H9 (cell line): ENCODE data around the gene SEMA7A. TPM values are rescaled to one million over a fixed set of nuclear protein-coding genes. Genes with fewer than 3 reads are reported as not detected.
A peak's percentile ranks its signal among the peaks of the same experiment; 100 is the strongest.

Experiments
- DNase-seq: peaks from one replicate; pipeline ENCODE4 v3.0.0-alpha.2; 2017
- H2AFZ ChIP-seq: one replicate; pipeline ENCODE4 v1.6.1; 2013; ENCODE audit warnings: mild to moderate bottlenecking, low read length, control low read depth, moderate library complexity
- H2AK5ac ChIP-seq: 2 replicates; pipeline ENCODE4 v1.6.1; 2013; ENCODE audit warnings: low read length, control low read depth, mixed read lengths; ENCODE audit not compliant: insufficient read length
- H2BK120ac ChIP-seq: one replicate; pipeline ENCODE4 v1.6.1; 2013; ENCODE audit warnings: low read depth, mild to moderate bottlenecking, low read length, control low read depth, inconsistent platforms; ENCODE audit not compliant: poor library complexity, severe bottlenecking
- H2BK12ac ChIP-seq: 2 replicates; pipeline ENCODE4 v1.6.1; 2013; ENCODE audit warnings: low read length, control low read depth, mixed read lengths, low read depth; ENCODE audit not compliant: insufficient read length
- H2BK15ac ChIP-seq: 2 replicates; pipeline ENCODE4 v1.6.1; 2013; ENCODE audit warnings: low read depth, low read length, control low read depth
- H2BK20ac ChIP-seq: one replicate; pipeline ENCODE4 v1.6.1; 2013; ENCODE audit warnings: low read depth, mild to moderate bottlenecking, low read length, control low read depth, inconsistent platforms; ENCODE audit not compliant: poor library complexity, severe bottlenecking
- H2BK5ac ChIP-seq: 2 replicates; pipeline ENCODE4 v1.6.1; 2013; ENCODE audit warnings: low read length, control low read depth, mixed read lengths; ENCODE audit not compliant: insufficient read length
- H3K14ac ChIP-seq: 2 replicates; pipeline ENCODE4 v1.6.1; 2013; ENCODE audit warnings: low read length, control low read depth; ENCODE audit not compliant: insufficient read depth
- H3K18ac ChIP-seq: 2 replicates; pipeline ENCODE4 v1.6.1; 2013; ENCODE audit warnings: low read depth, mild to moderate bottlenecking, mixed read lengths, low read length, control low read depth; ENCODE audit not compliant: insufficient read length
- H3K23ac ChIP-seq: 2 replicates; pipeline ENCODE4 v1.6.1; 2013; ENCODE audit warnings: low read length, control low read depth, mixed read lengths, low read depth; ENCODE audit not compliant: insufficient read length
- H3K23me2 ChIP-seq: 2 replicates; pipeline ENCODE4 v1.6.1; 2013; ENCODE audit warnings: low read depth, mild to moderate bottlenecking, mixed read lengths, low read length, control low read depth; ENCODE audit not compliant: insufficient read length, poor library complexity, severe bottlenecking
- H3K27ac ChIP-seq: 2 replicates; pipeline ENCODE4 v1.5.1; 2013; ENCODE audit warnings: low read length, control low read depth, mixed read lengths, low read depth; ENCODE audit not compliant: insufficient read length
- H3K27me3 ChIP-seq: 2 replicates; pipeline ENCODE4 v1.6.1; 2013; ENCODE audit warnings: low read length, control low read depth, inconsistent platforms; ENCODE audit not compliant: insufficient read depth
- H3K4ac ChIP-seq: 2 replicates; pipeline ENCODE4 v1.6.1; 2013; ENCODE audit warnings: low read depth, mild to moderate bottlenecking, control low read depth, inconsistent platforms, low read length, moderate library complexity
- H3K4me1 ChIP-seq: 2 replicates; pipeline ENCODE4 v1.6.1; 2013; ENCODE audit warnings: low read length, control low read depth, inconsistent platforms; ENCODE audit not compliant: insufficient read depth
- H3K4me2 ChIP-seq: 2 replicates; pipeline ENCODE4 v1.6.1; 2013; ENCODE audit warnings: low read length, control low read depth, mixed read lengths; ENCODE audit not compliant: insufficient read length, insufficient read depth
- H3K56ac ChIP-seq: 2 replicates; pipeline ENCODE4 v1.6.1; 2013; ENCODE audit warnings: low read depth, mild to moderate bottlenecking, mixed read lengths, low read length, control low read depth; ENCODE audit not compliant: insufficient read length
- H3K79me1 ChIP-seq: 2 replicates; pipeline ENCODE4 v1.6.1; 2013; ENCODE audit warnings: low read depth, mild to moderate bottlenecking, moderate library complexity, low read length, control low read depth, inconsistent platforms; ENCODE audit not compliant: insufficient read depth, poor library complexity, severe bottlenecking
- H3K79me2 ChIP-seq: 2 replicates; pipeline ENCODE4 v1.6.1; 2013; ENCODE audit warnings: low read length, control low read depth, inconsistent platforms; ENCODE audit not compliant: insufficient read depth
- H3K9ac ChIP-seq: 2 replicates; pipeline ENCODE4 v1.6.1; 2013; ENCODE audit warnings: low read length, control low read depth, mixed read lengths; ENCODE audit not compliant: insufficient read length; ENCODE audit errors: extremely low read depth
- H3K9me3 ChIP-seq: one replicate; pipeline ENCODE4 v1.6.1; 2013; ENCODE audit warnings: low read depth, low read length, inconsistent platforms; ENCODE audit not compliant: control insufficient read depth
- H3T11ph ChIP-seq: one replicate; pipeline ENCODE4 v1.6.1; 2013; ENCODE audit warnings: mild to moderate bottlenecking, low read length, control low read depth, inconsistent platforms
- H4K20me1 ChIP-seq: one replicate; pipeline ENCODE4 v1.6.1; 2013; ENCODE audit not compliant: control insufficient read depth, insufficient read length, insufficient read depth
- H4K5ac ChIP-seq: 2 replicates; pipeline ENCODE4 v1.6.1; 2013; ENCODE audit warnings: low read depth, mild to moderate bottlenecking, mixed read lengths, low read length, control low read depth; ENCODE audit not compliant: insufficient read length
- H4K8ac ChIP-seq: replicated peaks from 2 replicates; pipeline ENCODE4 v1.6.1; 2013; ENCODE audit warnings: low read length, control low read depth, mixed read lengths, low read depth; ENCODE audit not compliant: insufficient read length
- H4K91ac ChIP-seq: 2 replicates; pipeline ENCODE4 v1.6.1; 2013; ENCODE audit warnings: low read depth, mild to moderate bottlenecking, moderate library complexity, mixed read lengths, low read length, control low read depth; ENCODE audit not compliant: insufficient read length
- H3K27ac Mint-ChIP-seq, 3 experiments: 2 replicates in 2 of 3; 3 replicates in 1 of 3; pipeline ENCODE4 v1.8.0; 2020 to 2021; ENCODE audit warnings: mixed read lengths in 3 of 3, mild to moderate bottlenecking in 1 of 3, moderate library complexity in 1 of 3
- H3K27me3 Mint-ChIP-seq: 2 replicates; pipeline ENCODE4 v1.8.0; 2021; ENCODE audit warnings: low read depth, mild to moderate bottlenecking, moderate library complexity, mixed read lengths
- H3K36me3 Mint-ChIP-seq, 3 experiments: 2 replicates in 2 of 3; 3 replicates in 1 of 3; pipeline ENCODE4 v1.8.0; 2020 to 2021; ENCODE audit warnings: low read depth in 3 of 3, mixed read lengths in 3 of 3; ENCODE audit not compliant: insufficient read depth in 1 of 3
- H3K4me1 Mint-ChIP-seq, 2 experiments: 2 replicates each; pipeline ENCODE4 v1.8.0; 2020; ENCODE audit warnings: mixed read lengths in 2 of 2
- H3K4me3 Mint-ChIP-seq, 2 experiments: 2 replicates in 1 of 2; 3 replicates in 1 of 2; pipeline ENCODE4 v1.8.0; 2020 to 2021; ENCODE audit warnings: mild to moderate bottlenecking in 2 of 2, mixed read lengths in 2 of 2, moderate library complexity in 1 of 2
- H3K9me3 Mint-ChIP-seq, 2 experiments: 2 replicates in 1 of 2; 3 replicates in 1 of 2; pipeline ENCODE4 v1.8.0; 2020; ENCODE audit warnings: mild to moderate bottlenecking in 2 of 2, mixed read lengths in 2 of 2, moderate library complexity in 1 of 2
- CTCF ChIP-seq: fragments of 200-600 bp; sonication (generic); conservative IDR thresholded peaks from 3 replicates; pipeline ENCODE4 v1.8.0; 2021; ENCODE audit warnings: antibody characterized with exemption, mild to moderate bottlenecking
- WGBS: extraction: QIAGEN DNeasy Blood & Tissue Kit; methylation state at CpG from one replicate; pipeline ENCODE4 v1.1.7; 2013; ENCODE audit warnings: missing lambda C conversion rate, low lambda C conversion rate, mixed read lengths; ENCODE audit not compliant: insufficient read length; ENCODE audit errors: extremely low coverage; 5-methylcytosine and 5-hydroxymethylcytosine counted together
- total RNA-seq: library from RNA; stranded (reverse); gene quantifications from 2 replicates; pipeline ENCODE4 v1.2.1, GENCODE V29; 2021

Gene SEMA7A
- total RNA-seq, 1 experiment from 2014 or later: 5.7 TPM

DNA sequence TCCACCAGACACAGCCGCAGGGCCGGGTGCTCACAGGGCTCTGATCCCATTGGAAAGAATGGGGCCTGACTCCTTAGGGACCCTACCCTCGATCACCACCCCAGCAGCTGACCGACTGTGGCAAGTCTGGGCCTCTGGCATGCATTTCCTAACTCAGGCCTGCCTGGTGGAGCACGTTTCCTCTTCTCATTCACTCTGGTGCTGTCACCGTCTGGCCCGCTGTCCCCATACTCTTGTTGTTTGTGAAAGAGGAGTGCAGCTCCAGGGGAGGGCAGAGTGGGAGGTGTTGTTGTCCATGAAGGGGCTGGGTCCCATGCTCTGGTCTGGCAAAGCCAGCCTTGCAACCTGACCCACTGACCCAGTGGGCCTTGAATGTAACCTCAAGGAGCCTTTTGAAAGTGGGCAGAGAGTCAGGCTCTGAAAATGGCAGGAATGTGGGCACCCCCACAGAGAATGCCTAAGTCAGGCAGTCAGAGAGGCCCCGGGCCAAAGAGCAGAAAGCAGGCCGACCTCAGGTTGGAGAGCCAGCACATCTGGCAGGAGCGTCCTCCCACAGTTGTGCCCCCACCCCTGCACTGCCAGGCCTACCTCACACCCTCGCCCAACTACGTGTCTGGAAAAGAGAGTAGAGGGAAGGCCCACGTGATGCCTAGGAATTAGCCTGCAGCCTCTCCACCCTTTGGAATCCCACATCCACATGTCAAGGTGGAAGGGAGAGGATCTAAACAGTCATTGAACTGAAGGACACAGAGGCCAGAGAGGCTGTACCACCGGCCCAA, 10.9 kb downstream of the SEMA7A start:
- Histone ChIP-seq H4K20me1 (no peaks in the 10 kb centered on the region), H3K4ac (no peak overlapping the region), H3K14ac (peak overlapping the region; percentile 5; the same call in 1 of the 2 replicates), H3K23ac (no peak overlapping the region), H3K79me2 (peaks cover 3% of the 10 kb centered on the region; the same call in 1 of the 2 replicates), H2BK120ac (no peak overlapping the region), H2AK5ac (no peak overlapping the region), H3K4me2 (no peak overlapping the region), H3K56ac (no peak overlapping the region), H3K9ac (no peak overlapping the region), H3K18ac (no peak overlapping the region), H2BK20ac (no peak overlapping the region), H3K79me1 (no peaks in the 10 kb centered on the region), H2BK12ac (no peak overlapping the region), H2BK5ac (no peak overlapping the region), H3K27ac (no peak overlapping the region), H3K27me3 (no peaks in the 10 kb centered on the region), H3K4me1 (peaks cover 7% of the 10 kb centered on the region; the same call in 1 of the 2 replicates), H2AFZ (no peak overlapping the region), H3T11ph (no peak overlapping the region), H4K5ac (no peak overlapping the region), H4K91ac (no peak overlapping the region), H2BK15ac (no peak overlapping the region), H3K23me2 (no peaks in the 10 kb centered on the region), H4K8ac (no peak overlapping the region), H3K9me3 (no peaks in the 10 kb centered on the region)
- no peaks in the 10 kb centered on the region for H3K9me3 Mint-ChIP-seq
- no CpG with 5 or more reads among the region's 14 CpGs for WGBS
- peaks cover 2% of the 10 kb centered on the region; the same call in 1 of the 2 replicates for H3K27me3 Mint-ChIP-seq
- peak overlapping the region in 1 of 2 experiments; percentile 16; a peak in 1 of 5 replicates for H3K4me3 Mint-ChIP-seq
- H3K36me3 Mint-ChIP-seq: no peaks in the 10 kb centered on the region
- peak; percentile 62 for DNase-seq
- peaks cover 32 to 42% of the 10 kb centered on the region in 2 experiments for H3K4me1 Mint-ChIP-seq
- no peak for TF ChIP-seq CTCF
- H3K27ac Mint-ChIP-seq: peak overlapping the region; percentile 85 to 88 (median 87); a peak in 6 of 7 replicates
